ENCODE measurements around the gene GRIK2. TPM values are rescaled to one million over a fixed set of nuclear protein-coding genes. Genes with fewer than 3 reads are reported as not detected.

The GRIK2 gene
- total RNA-seq, 1 experiment from 2014 or later, result 0.70 TPM

GRCh38 chr6:101689695-101690094 is 296.2 kb downstream of the GRIK2 start:
- Mint-ChIP-seq H3K27ac (no peak overlapping the region), H3K27me3 (ENCODE audit: low read depth) (no peaks in the 10 kb centered on the region), H3K9me3 (no peaks in the 10 kb centered on the region), H3K4me1 (no peaks in the 10 kb centered on the region), H3K36me3 (ENCODE audit: insufficient read depth in 1 of 3, low read depth in 3 of 3) (no peaks in the 10 kb centered on the region), H3K4me3 (no peak overlapping the region)
- H2AFZ ChIP-seq (ENCODE audit: low read length), result no peak overlapping the region
- H3K27ac ChIP-seq (ENCODE audit: insufficient read length, low read depth, low read length), result no peak overlapping the region
- H2BK20ac ChIP-seq (ENCODE audit: low read depth, low read length, poor library complexity, severe bottlenecking), result no peak overlapping the region
- no peak overlapping the region for H4K5ac ChIP-seq (ENCODE audit: insufficient read length, low read depth, low read length)
- no peaks in the 10 kb centered on the region for H3K79me2 ChIP-seq (ENCODE audit: insufficient read depth, low read length)
- no CpG with 5 or more reads among the region's 2 CpGs for WGBS (ENCODE audit: extremely low coverage, insufficient read length, low lambda C conversion rate)
- H2BK12ac ChIP-seq (ENCODE audit: insufficient read length, low read depth, low read length), result no peak overlapping the region
- TF ChIP-seq CTCF (conservative IDR thresholded peaks at IDR 0.05), result no peak
- no peak overlapping the region for H3T11ph ChIP-seq (ENCODE audit: low read length)
- no peaks in the 10 kb centered on the region for H3K9me3 ChIP-seq (ENCODE audit: control insufficient read depth, low read depth, low read length)
- no peak overlapping the region for H3K23ac ChIP-seq (ENCODE audit: insufficient read length, low read depth, low read length)
- H2AK5ac ChIP-seq (ENCODE audit: insufficient read length, low read length), result no peak overlapping the region
- no peak for DNase-seq
- no peaks in the 10 kb centered on the region; the same call in 1 of the 2 replicates for H3K27me3 ChIP-seq (ENCODE audit: insufficient read depth, low read length)
- H3K79me1 ChIP-seq (ENCODE audit: insufficient read depth, low read depth, low read length, poor library complexity, severe bottlenecking), result no peaks in the 10 kb centered on the region
- H3K23me2 ChIP-seq (ENCODE audit: insufficient read length, low read depth, low read length, poor library complexity, severe bottlenecking), result no peaks in the 10 kb centered on the region
- no peak overlapping the region for H3K18ac ChIP-seq (ENCODE audit: insufficient read length, low read depth, low read length)
- no peak overlapping the region for H2BK15ac ChIP-seq (ENCODE audit: low read depth, low read length)
- H2BK5ac ChIP-seq (ENCODE audit: insufficient read length, low read length), result no peak overlapping the region
- no peak overlapping the region for H3K4me2 ChIP-seq (ENCODE audit: insufficient read depth, insufficient read length, low read length)
- no peak overlapping the region for H3K14ac ChIP-seq (ENCODE audit: insufficient read depth, low read length)
- no peak overlapping the region for H3K4ac ChIP-seq (ENCODE audit: low read depth, low read length)
- H2BK120ac ChIP-seq (ENCODE audit: low read depth, low read length, poor library complexity, severe bottlenecking), result no peak overlapping the region
- H3K56ac ChIP-seq (ENCODE audit: insufficient read length, low read depth, low read length), result no peak overlapping the region
- H3K4me1 ChIP-seq (ENCODE audit: insufficient read depth, low read length), result no peaks in the 10 kb centered on the region
- no peak overlapping the region for H3K9ac ChIP-seq (ENCODE audit: extremely low read depth, insufficient read length, low read length)
- H4K20me1 ChIP-seq (ENCODE audit: control insufficient read depth, insufficient read depth, insufficient read length), result no peaks in the 10 kb centered on the region
- H4K8ac ChIP-seq (replicated peaks; ENCODE audit: insufficient read length, low read depth, low read length), result no peak overlapping the region
- no peak overlapping the region for H4K91ac ChIP-seq (ENCODE audit: insufficient read length, low read depth, low read length)

Data from H9 (cell line).